Mammary epithelial cell (primary cell): ENCODE data around the gene RELA.

Experiments used
- CTCF ChIP-seq, 2 donors: IDR thresholded peaks in 1 of 2; conservative IDR thresholded peaks in 1 of 2; 2 replicates each; pipeline ENCODE4 v1.5.1; 2011 to 2012; ENCODE audit warnings: inconsistent platforms in 2 of 2, low read length in 2 of 2, mild to moderate bottlenecking in 2 of 2, control low read depth in 1 of 2, low read depth in 1 of 2; ENCODE audit not compliant: insufficient read depth in 1 of 2; ENCODE audit errors: extremely low read depth in 1 of 2
- EZH2 ChIP-seq: IDR thresholded peaks from 2 replicates; pipeline ENCODE4 v1.6.1; 2012; ENCODE audit warnings: low read length, inconsistent platforms, borderline replicate concordance

GRCh38 chr11:65672180-65672860 is 9.6 kb upstream of the RELA start:
- TF ChIP-seq CTCF (conservative IDR thresholded peaks at IDR 0.05 in 1 of 2, IDR thresholded peaks at IDR 0.05 in 1 of 2; ENCODE audit: extremely low read depth in 1 of 2, insufficient read depth in 1 of 2, low read depth in 1 of 2, low read length in 2 of 2) (no peak), EZH2 (no peak)
